NK-92 treated with Interleukin-12 subunit alpha and Interleukin-12 subunit beta, amount 100 ng/mL, for 24 hours (cell line): Measurements from ENCODE around the gene INKA2.
"Not testable (repeated sequence)": the region's sequence is repeated elsewhere in the genome, so short reads cannot be mapped to it uniquely, and the experiment has no call there.

Source experiments
- DNase-seq: peaks from one replicate; lab custom pipeline; 2025; lab: John Stamatoyannopoulos, UW

INKA2 gene

GRCh38 chr1:111750856-111751255 is 11.7 kb upstream of the INKA2 start:
- DNase-seq, result no peak

GRCh38 chr1:111749628-111750027 is 10.4 kb upstream of the INKA2 start:
- DNase-seq, result no peak

GRCh38 chr1:111747947-111748346 is 8.8 kb upstream of the INKA2 start:
- no peak for DNase-seq

GRCh38 chr1:111747282-111747734 is 8.1 kb upstream of the INKA2 start:
- peak; percentile 68 for DNase-seq

- DNase-seq, result no peak
Measured at GRCh38 chr1:111746614-111746999, 7.4 kb upstream of the INKA2 start.

- DNase-seq, result no peak
Measured at GRCh38 chr1:111745675-111746613, 6.7 kb upstream of the INKA2 start.

- DNase-seq, result no peak
Measured at GRCh38 chr1:111743679-111744101, 4.5 kb upstream of the INKA2 start.

- DNase-seq, result no peak
Measured at GRCh38 chr1:111742938-111743549, 3.8 kb upstream of the INKA2 start.

- DNase-seq, result not testable (repeated sequence)
Measured at GRCh38 chr1:111742292-111742691, 3.1 kb upstream of the INKA2 start.

- no peak for DNase-seq
Measured at GRCh38 chr1:111739925-111740765, 950 bp upstream of the INKA2 start.

- DNase-seq, result no peak
Measured at GRCh38 chr1:111738436-111739193, 580 bp downstream of the INKA2 start.

- no peak for DNase-seq
Measured at GRCh38 chr1:111738133-111738435, 1.1 kb downstream of the INKA2 start.

GRCh38 chr1:111737216-111738132 is 1.7 kb downstream of the INKA2 start:
- no peak for DNase-seq

- no peak for DNase-seq
Measured at GRCh38 chr1:111736548-111737215, 2.5 kb downstream of the INKA2 start.

GRCh38 chr1:111735858-111736544 is 3.2 kb downstream of the INKA2 start:
- no peak for DNase-seq

- DNase-seq, result no peak
Measured at GRCh38 chr1:111735321-111735720, 3.9 kb downstream of the INKA2 start.

- no peak for DNase-seq
Measured at GRCh38 chr1:111734856-111735255, 4.3 kb downstream of the INKA2 start.

- DNase-seq, result no peak
Measured at GRCh38 chr1:111734426-111734825, 4.8 kb downstream of the INKA2 start.

GRCh38 chr1:111733992-111734341 is 5.2 kb downstream of the INKA2 start:
- no peak for DNase-seq
